H9 (cell line): ENCODE measurements around the gene EFCAB6. TPM values are rescaled to one million over a fixed set of nuclear protein-coding genes. Genes with fewer than 3 reads are reported as not detected.

ENCODE experiments used
- DNase-seq: peaks from one replicate; pipeline ENCODE4 v3.0.0-alpha.2; 2017
- H2AFZ ChIP-seq: one replicate; pipeline ENCODE4 v1.6.1; 2013; ENCODE audit warnings: mild to moderate bottlenecking, low read length, control low read depth, moderate library complexity
- H2AK5ac ChIP-seq: 2 replicates; pipeline ENCODE4 v1.6.1; 2013; ENCODE audit warnings: low read length, control low read depth, mixed read lengths; ENCODE audit not compliant: insufficient read length
- H2BK120ac ChIP-seq: one replicate; pipeline ENCODE4 v1.6.1; 2013; ENCODE audit warnings: low read depth, mild to moderate bottlenecking, low read length, control low read depth, inconsistent platforms; ENCODE audit not compliant: poor library complexity, severe bottlenecking
- H2BK12ac ChIP-seq: 2 replicates; pipeline ENCODE4 v1.6.1; 2013; ENCODE audit warnings: low read length, control low read depth, mixed read lengths, low read depth; ENCODE audit not compliant: insufficient read length
- H2BK15ac ChIP-seq: 2 replicates; pipeline ENCODE4 v1.6.1; 2013; ENCODE audit warnings: low read depth, low read length, control low read depth
- H2BK20ac ChIP-seq: one replicate; pipeline ENCODE4 v1.6.1; 2013; ENCODE audit warnings: low read depth, mild to moderate bottlenecking, low read length, control low read depth, inconsistent platforms; ENCODE audit not compliant: poor library complexity, severe bottlenecking
- H2BK5ac ChIP-seq: 2 replicates; pipeline ENCODE4 v1.6.1; 2013; ENCODE audit warnings: low read length, control low read depth, mixed read lengths; ENCODE audit not compliant: insufficient read length
- H3K14ac ChIP-seq: 2 replicates; pipeline ENCODE4 v1.6.1; 2013; ENCODE audit warnings: low read length, control low read depth; ENCODE audit not compliant: insufficient read depth
- H3K18ac ChIP-seq: 2 replicates; pipeline ENCODE4 v1.6.1; 2013; ENCODE audit warnings: low read depth, mild to moderate bottlenecking, mixed read lengths, low read length, control low read depth; ENCODE audit not compliant: insufficient read length
- H3K23ac ChIP-seq: 2 replicates; pipeline ENCODE4 v1.6.1; 2013; ENCODE audit warnings: low read length, control low read depth, mixed read lengths, low read depth; ENCODE audit not compliant: insufficient read length
- H3K23me2 ChIP-seq: 2 replicates; pipeline ENCODE4 v1.6.1; 2013; ENCODE audit warnings: low read depth, mild to moderate bottlenecking, mixed read lengths, low read length, control low read depth; ENCODE audit not compliant: insufficient read length, poor library complexity, severe bottlenecking
- H3K27ac ChIP-seq: 2 replicates; pipeline ENCODE4 v1.5.1; 2013; ENCODE audit warnings: low read length, control low read depth, mixed read lengths, low read depth; ENCODE audit not compliant: insufficient read length
- H3K27me3 ChIP-seq: 2 replicates; pipeline ENCODE4 v1.6.1; 2013; ENCODE audit warnings: low read length, control low read depth, inconsistent platforms; ENCODE audit not compliant: insufficient read depth
- H3K4ac ChIP-seq: 2 replicates; pipeline ENCODE4 v1.6.1; 2013; ENCODE audit warnings: low read depth, mild to moderate bottlenecking, control low read depth, inconsistent platforms, low read length, moderate library complexity
- H3K4me1 ChIP-seq: 2 replicates; pipeline ENCODE4 v1.6.1; 2013; ENCODE audit warnings: low read length, control low read depth, inconsistent platforms; ENCODE audit not compliant: insufficient read depth
- H3K4me2 ChIP-seq: 2 replicates; pipeline ENCODE4 v1.6.1; 2013; ENCODE audit warnings: low read length, control low read depth, mixed read lengths; ENCODE audit not compliant: insufficient read length, insufficient read depth
- H3K56ac ChIP-seq: 2 replicates; pipeline ENCODE4 v1.6.1; 2013; ENCODE audit warnings: low read depth, mild to moderate bottlenecking, mixed read lengths, low read length, control low read depth; ENCODE audit not compliant: insufficient read length
- H3K79me1 ChIP-seq: 2 replicates; pipeline ENCODE4 v1.6.1; 2013; ENCODE audit warnings: low read depth, mild to moderate bottlenecking, moderate library complexity, low read length, control low read depth, inconsistent platforms; ENCODE audit not compliant: insufficient read depth, poor library complexity, severe bottlenecking
- H3K79me2 ChIP-seq: 2 replicates; pipeline ENCODE4 v1.6.1; 2013; ENCODE audit warnings: low read length, control low read depth, inconsistent platforms; ENCODE audit not compliant: insufficient read depth
- H3K9ac ChIP-seq: 2 replicates; pipeline ENCODE4 v1.6.1; 2013; ENCODE audit warnings: low read length, control low read depth, mixed read lengths; ENCODE audit not compliant: insufficient read length; ENCODE audit errors: extremely low read depth
- H3K9me3 ChIP-seq: one replicate; pipeline ENCODE4 v1.6.1; 2013; ENCODE audit warnings: low read depth, low read length, inconsistent platforms; ENCODE audit not compliant: control insufficient read depth
- H3T11ph ChIP-seq: one replicate; pipeline ENCODE4 v1.6.1; 2013; ENCODE audit warnings: mild to moderate bottlenecking, low read length, control low read depth, inconsistent platforms
- H4K20me1 ChIP-seq: one replicate; pipeline ENCODE4 v1.6.1; 2013; ENCODE audit not compliant: control insufficient read depth, insufficient read length, insufficient read depth
- H4K5ac ChIP-seq: 2 replicates; pipeline ENCODE4 v1.6.1; 2013; ENCODE audit warnings: low read depth, mild to moderate bottlenecking, mixed read lengths, low read length, control low read depth; ENCODE audit not compliant: insufficient read length
- H4K8ac ChIP-seq: replicated peaks from 2 replicates; pipeline ENCODE4 v1.6.1; 2013; ENCODE audit warnings: low read length, control low read depth, mixed read lengths, low read depth; ENCODE audit not compliant: insufficient read length
- H4K91ac ChIP-seq: 2 replicates; pipeline ENCODE4 v1.6.1; 2013; ENCODE audit warnings: low read depth, mild to moderate bottlenecking, moderate library complexity, mixed read lengths, low read length, control low read depth; ENCODE audit not compliant: insufficient read length
- H3K27ac Mint-ChIP-seq, 3 experiments: 2 replicates in 2 of 3; 3 replicates in 1 of 3; pipeline ENCODE4 v1.8.0; 2020 to 2021; ENCODE audit warnings: mixed read lengths in 3 of 3, mild to moderate bottlenecking in 1 of 3, moderate library complexity in 1 of 3
- H3K27me3 Mint-ChIP-seq: 2 replicates; pipeline ENCODE4 v1.8.0; 2021; ENCODE audit warnings: low read depth, mild to moderate bottlenecking, moderate library complexity, mixed read lengths
- H3K36me3 Mint-ChIP-seq, 3 experiments: 2 replicates in 2 of 3; 3 replicates in 1 of 3; pipeline ENCODE4 v1.8.0; 2020 to 2021; ENCODE audit warnings: low read depth in 3 of 3, mixed read lengths in 3 of 3; ENCODE audit not compliant: insufficient read depth in 1 of 3
- H3K4me1 Mint-ChIP-seq, 2 experiments: 2 replicates each; pipeline ENCODE4 v1.8.0; 2020; ENCODE audit warnings: mixed read lengths in 2 of 2
- H3K4me3 Mint-ChIP-seq, 2 experiments: 2 replicates in 1 of 2; 3 replicates in 1 of 2; pipeline ENCODE4 v1.8.0; 2020 to 2021; ENCODE audit warnings: mild to moderate bottlenecking in 2 of 2, mixed read lengths in 2 of 2, moderate library complexity in 1 of 2
- H3K9me3 Mint-ChIP-seq, 2 experiments: 2 replicates in 1 of 2; 3 replicates in 1 of 2; pipeline ENCODE4 v1.8.0; 2020; ENCODE audit warnings: mild to moderate bottlenecking in 2 of 2, mixed read lengths in 2 of 2, moderate library complexity in 1 of 2
- WGBS: extraction: QIAGEN DNeasy Blood & Tissue Kit; methylation state at CpG from one replicate; pipeline ENCODE4 v1.1.7; 2013; ENCODE audit warnings: missing lambda C conversion rate, low lambda C conversion rate, mixed read lengths; ENCODE audit not compliant: insufficient read length; ENCODE audit errors: extremely low coverage; 5-methylcytosine and 5-hydroxymethylcytosine counted together
- total RNA-seq: library from RNA; stranded (reverse); gene quantifications from 2 replicates; pipeline ENCODE4 v1.2.1, GENCODE V29; 2021
- TF ChIP-seq, protein P1 (sequence below): fragments of 200-600 bp; sonication (generic); conservative IDR thresholded peaks from 3 replicates; pipeline ENCODE4 v1.8.0; 2021; ENCODE audit warnings: antibody characterized with exemption, mild to moderate bottlenecking

Gene EFCAB6
- total RNA-seq, 1 experiment from 2014 or later = 0.31 TPM

DNA sequence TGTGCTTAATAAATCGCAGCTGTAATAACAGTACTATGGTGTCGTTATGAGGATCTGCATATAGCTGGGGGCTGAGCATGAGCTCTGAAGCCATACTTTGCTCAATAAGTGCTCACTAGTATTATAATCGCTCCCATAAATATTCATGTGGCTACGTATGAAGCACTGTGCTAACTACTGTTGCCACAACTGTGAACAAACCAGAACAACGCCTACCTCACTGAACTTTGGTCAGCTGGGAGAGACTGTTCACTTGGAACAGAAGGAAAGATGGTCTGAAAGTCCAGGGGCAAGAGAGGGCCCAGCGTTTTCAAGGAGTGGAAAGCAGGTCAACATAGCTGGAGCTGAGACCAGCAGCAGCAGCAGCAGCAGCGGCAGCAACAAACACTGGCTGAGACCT is 141.6 kb downstream of the EFCAB6 start:
- no peaks in the 10 kb centered on the region for H4K20me1 ChIP-seq
- H3K4me1 ChIP-seq = no peaks in the 10 kb centered on the region
- no peak overlapping the region for H3K23ac ChIP-seq
- Mint-ChIP-seq H3K27me3 (peaks cover 4% of the 10 kb centered on the region; the same call in 1 of the 2 replicates), H3K4me3 (no peak overlapping the region), H3K9me3 (peaks cover 0 to 4% of the 10 kb centered on the region in 2 experiments; a peak in 1 of 5 replicates), H3K36me3 (peaks cover 0 to 2% (median 0%) of the 10 kb centered on the region in 3 experiments; a peak in 2 of 7 replicates), H3K27ac (peak overlapping the region in 1 of 3 experiments; percentile 76; a peak in 1 of 7 replicates), H3K4me1 (no peaks in the 10 kb centered on the region)
- no peak overlapping the region for H4K5ac ChIP-seq
- H4K91ac ChIP-seq = no peak overlapping the region
- no peak overlapping the region for H2BK15ac ChIP-seq
- no peaks in the 10 kb centered on the region for H3K9me3 ChIP-seq
- no peaks in the 10 kb centered on the region for H3K79me1 ChIP-seq
- H3K27ac ChIP-seq = no peak overlapping the region
- no peak overlapping the region for H4K8ac ChIP-seq
- H2AK5ac ChIP-seq = no peak overlapping the region
- no peak overlapping the region for H2BK120ac ChIP-seq
- H3K27me3 ChIP-seq = no peaks in the 10 kb centered on the region
- H3K4ac ChIP-seq = no peak overlapping the region
- H3K79me2 ChIP-seq = no peaks in the 10 kb centered on the region
- no peak overlapping the region for H3K4me2 ChIP-seq
- no peak overlapping the region for H2BK12ac ChIP-seq
- H2BK20ac ChIP-seq = no peak overlapping the region
- TF ChIP-seq, protein P1, sequence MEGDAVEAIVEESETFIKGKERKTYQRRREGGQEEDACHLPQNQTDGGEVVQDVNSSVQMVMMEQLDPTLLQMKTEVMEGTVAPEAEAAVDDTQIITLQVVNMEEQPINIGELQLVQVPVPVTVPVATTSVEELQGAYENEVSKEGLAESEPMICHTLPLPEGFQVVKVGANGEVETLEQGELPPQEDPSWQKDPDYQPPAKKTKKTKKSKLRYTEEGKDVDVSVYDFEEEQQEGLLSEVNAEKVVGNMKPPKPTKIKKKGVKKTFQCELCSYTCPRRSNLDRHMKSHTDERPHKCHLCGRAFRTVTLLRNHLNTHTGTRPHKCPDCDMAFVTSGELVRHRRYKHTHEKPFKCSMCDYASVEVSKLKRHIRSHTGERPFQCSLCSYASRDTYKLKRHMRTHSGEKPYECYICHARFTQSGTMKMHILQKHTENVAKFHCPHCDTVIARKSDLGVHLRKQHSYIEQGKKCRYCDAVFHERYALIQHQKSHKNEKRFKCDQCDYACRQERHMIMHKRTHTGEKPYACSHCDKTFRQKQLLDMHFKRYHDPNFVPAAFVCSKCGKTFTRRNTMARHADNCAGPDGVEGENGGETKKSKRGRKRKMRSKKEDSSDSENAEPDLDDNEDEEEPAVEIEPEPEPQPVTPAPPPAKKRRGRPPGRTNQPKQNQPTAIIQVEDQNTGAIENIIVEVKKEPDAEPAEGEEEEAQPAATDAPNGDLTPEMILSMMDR = no peak
- H3K23me2 ChIP-seq = no peaks in the 10 kb centered on the region
- H2BK5ac ChIP-seq = no peak overlapping the region
- H3K9ac ChIP-seq = no peak overlapping the region
- H3K18ac ChIP-seq = no peak overlapping the region
- no CpG with 5 or more reads among the region's 7 CpGs for WGBS
- no peak overlapping the region for H3T11ph ChIP-seq
- DNase-seq = no peak
- no peak overlapping the region for H3K56ac ChIP-seq
- no peak overlapping the region for H2AFZ ChIP-seq
- no peak overlapping the region for H3K14ac ChIP-seq
